ENCODE measurements around the gene S100A3. TPM values are rescaled to one million over a fixed set of nuclear protein-coding genes. Genes with fewer than 3 reads are reported as not detected.

The S100A3 gene
- total and polyA plus RNA-seq, 2 of the 13 experiments (the other 11 are each of a cell fraction or from before 2014, with no cell fraction given), result 2.5 to 4.5 TPM

- TF ChIP-seq HNRNPUL1 (IDR thresholded peaks at IDR 0.05; ENCODE audit: low read depth, low read length) (no peak), ZBTB7A (CRISPR knock-in tag; IDR thresholded peaks at IDR 0.05) (no peak), ZNF746 (CRISPR knock-in tag; IDR thresholded peaks at IDR 0.05) (no peak), FOXP1 (IDR thresholded peaks at IDR 0.05) (no peak), FOXP1 (CRISPR knock-in tag; IDR thresholded peaks at IDR 0.05) (no peak), ZFP90 (CRISPR knock-in tag; IDR thresholded peaks at IDR 0.05; ENCODE audit: borderline replicate concordance) (no peak), MXI1 (IDR thresholded peaks at IDR 0.05; ENCODE audit: borderline replicate concordance, low read depth, low read length) (peak; percentile 72; the same call in 1 of the 3 replicates), ZNF33B (CRISPR knock-in tag; IDR thresholded peaks at IDR 0.05) (no peak), RFX5 (IDR thresholded peaks at IDR 0.05; ENCODE audit: low read depth, low read length) (no peak), RFXANK (CRISPR knock-in tag; IDR thresholded peaks at IDR 0.05) (no peak), RFX3 (CRISPR knock-in tag; IDR thresholded peaks at IDR 0.05) (no peak), GZF1 (CRISPR knock-in tag; IDR thresholded peaks at IDR 0.05) (no peak), KLF13 (CRISPR knock-in tag; IDR thresholded peaks at IDR 0.05) (no peak), ZNF513 (CRISPR knock-in tag; conservative IDR thresholded peaks at IDR 0.05) (no peak), ATF1 (CRISPR knock-in tag; IDR thresholded peaks at IDR 0.05) (no peak), GFI1 (CRISPR knock-in tag; IDR thresholded peaks at IDR 0.05; ENCODE audit: borderline replicate concordance) (no peak), ZNF687 (CRISPR knock-in tag; IDR thresholded peaks at IDR 0.05) (peak; percentile 82), ZIK1 (CRISPR knock-in tag; IDR thresholded peaks at IDR 0.05; ENCODE audit: borderline replicate concordance, low read depth) (no peak), ZBTB38 (CRISPR knock-in tag; IDR thresholded peaks at IDR 0.05) (no peak), HOXA7 (CRISPR knock-in tag; IDR thresholded peaks at IDR 0.05) (no peak), CC2D1A (CRISPR knock-in tag; IDR thresholded peaks at IDR 0.05) (no peak), NKX3-1 (CRISPR knock-in tag; IDR thresholded peaks at IDR 0.05) (no peak), STAT6 (CRISPR knock-in tag; IDR thresholded peaks at IDR 0.05; ENCODE audit: borderline replicate concordance) (no peak), TBX3 (IDR thresholded peaks at IDR 0.05; ENCODE audit: borderline replicate concordance) (no peak), ZNF547 (CRISPR knock-in tag; IDR thresholded peaks at IDR 0.05) (no peak; the same call in 1 of the 2 replicates), ZNF598 (CRISPR knock-in tag; IDR thresholded peaks at IDR 0.05; ENCODE audit: borderline replicate concordance) (no peak)
Observed at GRCh38 chr1:153510984-153511410, 38.1 kb downstream of the S100A3 start (continued).

Measured in HepG2 (cell line).